ENCODE results near the gene COL27A1.
A peak's percentile ranks its signal among the peaks of the same experiment; 100 is the strongest.
"Not testable (repeated sequence)": the region's sequence is repeated elsewhere in the genome, so short reads cannot be mapped to it uniquely, and the experiment has no call there.

Gene COL27A1

GRCh38 chr9:114330636-114331035, 175.3 kb downstream of the COL27A1 start:
- TF ChIP-seq POLR2A (IDR thresholded peaks at IDR 0.05; ENCODE audit: low read depth, low read length) (no peak), TAF1 (IDR thresholded peaks at IDR 0.05; ENCODE audit: borderline replicate concordance, low read depth, low read length) (no peak), POLR2AphosphoS5 (IDR thresholded peaks at IDR 0.05; ENCODE audit: low read depth, low read length) (no peak)
- FAIRE-seq (no peak), DNase-seq (ENCODE audit: insufficient read length) (no peak)

GRCh38 chr9:114331229-114332195, 176.2 kb downstream of the COL27A1 start:
- not testable (repeated sequence) for FAIRE-seq; DNase-seq (ENCODE audit: insufficient read length)

GRCh38 chr9:114332474-114333040, 177.2 kb downstream of the COL27A1 start:
- not testable (repeated sequence) for DNase-seq (ENCODE audit: insufficient read length); FAIRE-seq

GRCh38 chr9:114333718-114334117, 178.4 kb downstream of the COL27A1 start:
- DNase-seq (ENCODE audit: insufficient read length); FAIRE-seq: not testable (repeated sequence)

- DNase-seq (ENCODE audit: insufficient read length) (no peak), FAIRE-seq (no peak)
- TF ChIP-seq TAF1 (IDR thresholded peaks at IDR 0.05; ENCODE audit: borderline replicate concordance, low read depth, low read length) (no peak), POLR2AphosphoS5 (IDR thresholded peaks at IDR 0.05; ENCODE audit: low read depth, low read length) (no peak), POLR2A (IDR thresholded peaks at IDR 0.05; ENCODE audit: low read depth, low read length) (peak; percentile 42; the same call in 1 of the 2 replicates)
Observed at GRCh38 chr9:114334490-114334889, 179.2 kb downstream of the COL27A1 start.

GRCh38 chr9:114335745-114336144, 180.4 kb downstream of the COL27A1 start:
- DNase-seq (ENCODE audit: insufficient read length) (no peak), FAIRE-seq (no peak)
- no peak for TF ChIP-seq POLR2A (IDR thresholded peaks at IDR 0.05; ENCODE audit: low read depth, low read length)
- TF ChIP-seq TAF1 (IDR thresholded peaks at IDR 0.05; ENCODE audit: borderline replicate concordance, low read depth, low read length): no peak
- no peak for TF ChIP-seq POLR2AphosphoS5 (IDR thresholded peaks at IDR 0.05; ENCODE audit: low read depth, low read length)

GRCh38 chr9:114336157-114336556, 180.8 kb downstream of the COL27A1 start:
- no peak for FAIRE-seq
- DNase-seq (ENCODE audit: insufficient read length): no peak
- TF ChIP-seq POLR2A (IDR thresholded peaks at IDR 0.05; ENCODE audit: low read depth, low read length) (peak; percentile 35; the same call in 1 of the 2 replicates), TAF1 (IDR thresholded peaks at IDR 0.05; ENCODE audit: borderline replicate concordance, low read depth, low read length) (no peak), POLR2AphosphoS5 (IDR thresholded peaks at IDR 0.05; ENCODE audit: low read depth, low read length) (no peak)

- TF ChIP-seq POLR2A (IDR thresholded peaks at IDR 0.05; ENCODE audit: low read depth, low read length): no peak
- no peak for TF ChIP-seq POLR2AphosphoS5 (IDR thresholded peaks at IDR 0.05; ENCODE audit: low read depth, low read length)
- no peak for TF ChIP-seq TAF1 (IDR thresholded peaks at IDR 0.05; ENCODE audit: borderline replicate concordance, low read depth, low read length)
- no peak for DNase-seq (ENCODE audit: insufficient read length)
- FAIRE-seq: no peak
Observed at GRCh38 chr9:114336699-114337395, 181.5 kb downstream of the COL27A1 start.

GRCh38 chr9:114338187-114338586, 182.8 kb downstream of the COL27A1 start:
- FAIRE-seq (no peak), DNase-seq (ENCODE audit: insufficient read length) (no peak)
- no peak for TF ChIP-seq TAF1 (IDR thresholded peaks at IDR 0.05; ENCODE audit: borderline replicate concordance, low read depth, low read length)
- no peak for TF ChIP-seq POLR2A (IDR thresholded peaks at IDR 0.05; ENCODE audit: low read depth, low read length)
- TF ChIP-seq POLR2AphosphoS5 (IDR thresholded peaks at IDR 0.05; ENCODE audit: low read depth, low read length): no peak

GRCh38 chr9:114339130-114339908, 184.0 kb downstream of the COL27A1 start:
- peak; percentile 74 for FAIRE-seq
- TF ChIP-seq TAF1 (IDR thresholded peaks at IDR 0.05; ENCODE audit: borderline replicate concordance, low read depth, low read length) (no peak), POLR2AphosphoS5 (IDR thresholded peaks at IDR 0.05; ENCODE audit: low read depth, low read length) (0 out of 2 replicates have a peak, but pooled peaks have one; percentile 4), POLR2A (IDR thresholded peaks at IDR 0.05; ENCODE audit: low read depth, low read length) (0 out of 2 replicates have a peak, but pooled peaks have one; percentile 32)
- DNase-seq (ENCODE audit: insufficient read length): peak; percentile 71

GRCh38 chr9:114341152-114341830, 186.0 kb downstream of the COL27A1 start:
- DNase-seq (ENCODE audit: insufficient read length): no peak
- TF ChIP-seq TAF1 (IDR thresholded peaks at IDR 0.05; ENCODE audit: borderline replicate concordance, low read depth, low read length) (no peak), POLR2AphosphoS5 (IDR thresholded peaks at IDR 0.05; ENCODE audit: low read depth, low read length) (0 out of 2 replicates have a peak, but pooled peaks have one; percentile 31)
- no peak for FAIRE-seq

Data from GM12892 (cell line).